HCT116 (cell line): ENCODE results near the gene SMIM44. TPM values are rescaled to one million over a fixed set of nuclear protein-coding genes. Genes with fewer than 3 reads are reported as not detected.
"Not testable (repeated sequence)": the region's sequence is repeated elsewhere in the genome, so short reads cannot be mapped to it uniquely, and the experiment has no call there.

ENCODE experiments used
- ATAC-seq: fragments of 200-7000 bp; cut with Tn5 transposase; 2 replicates; pipeline ENCODE4 v1.9.1; 2020; ENCODE audit warnings: mild to moderate bottlenecking, moderate library complexity
- BruUV-seq: library from RNA; stranded (reverse); fragments of 400-500 nt; replicated peaks from 2 replicates; lab custom pipeline; 2021; lab: Mats Ljungman, UMichigan
- CTCF ChIA-PET: fragments of 300-600 bp; sonication (Branson Sonifier 250); formaldehyde crosslinking; loops from one replicate; lab custom pipeline; 2021; ENCODE audit warnings: antibody characterized with exemption; lab: Charles Lee
- POLR2A ChIA-PET: fragments of 300-600, 350-600 bp; sonication (Branson Sonifier 250); formaldehyde crosslinking; loops from one replicate; lab custom pipeline; 2021; ENCODE audit warnings: antibody characterized with exemption; lab: Charles Lee
- RAD21 ChIA-PET, 2 experiments: fragments of 300-600 bp; sonication (Branson Sonifier 250); formaldehyde crosslinking; loops; one replicate each; lab custom pipeline; 2023; ENCODE audit warnings: low total read pairs in 2 of 2; ENCODE audit not compliant: uncharacterized antibody in 2 of 2, unreplicated experiment in 2 of 2, low non-redundant PET in 1 of 2; lab: Charles Lee
- DNase-seq: peaks from one replicate; pipeline ENCODE4 v3.0.0-alpha.2; 2010; ENCODE audit warnings: low read depth, low spot score
- H2AFZ ChIP-seq: fragments of 200-600 bp; shearing (Covaris generic), sonication (generic); 2 replicates; pipeline ENCODE4 v1.6.1; 2017; ENCODE audit warnings: low read depth, mixed run types, mixed read lengths, antibody characterized with exemption, low read length; ENCODE audit not compliant: poor library complexity, severe bottlenecking
- H3K27ac ChIP-seq: 2 replicates; pipeline ENCODE4 v1.5.1; 2012; ENCODE audit warnings: low read depth, low read length
- H3K27me3 ChIP-seq: fragments of 200-600 bp; sonication (generic); 2 replicates; pipeline ENCODE4 v1.6.1; 2016; ENCODE audit warnings: mixed run types, low read length, mixed read lengths; ENCODE audit not compliant: insufficient read depth
- H3K36me3 ChIP-seq, 2 experiments: fragments of 200-500 bp in 1 of 2; fragments of 200-600 bp in 1 of 2; sonication (Bioruptor generic) in 1 of 2; sonication (generic) in 1 of 2; 2 replicates each; pipeline versions ENCODE4 v1.5.1 to v1.6.1; 2014 to 2016; ENCODE audit warnings: low read length in 2 of 2, inconsistent platforms in 1 of 2, mixed read lengths in 1 of 2, mixed run types in 1 of 2; ENCODE audit not compliant: insufficient read depth in 2 of 2, control insufficient read depth in 1 of 2
- H3K4me1 ChIP-seq, 2 experiments: fragments of 200-600 bp in 1 of 2; sonication (generic) in 1 of 2; 2 replicates each; pipeline versions ENCODE4 v1.5.1 to v1.6.1; 2012 to 2017; ENCODE audit warnings: low read length in 2 of 2, inconsistent platforms in 1 of 2, mild to moderate bottlenecking in 1 of 2, mixed read lengths in 1 of 2, mixed run types in 1 of 2, moderate library complexity in 1 of 2; ENCODE audit not compliant: insufficient read depth in 2 of 2, control insufficient read depth in 1 of 2
- H3K4me2 ChIP-seq: fragments of 200-600 bp; sonication (generic); 2 replicates; pipeline ENCODE4 v1.6.1; 2017; ENCODE audit warnings: mixed run types, low read length, mixed read lengths
- H3K4me3 ChIP-seq, 2 experiments: fragments of 200-600 bp in 1 of 2; sonication (generic) in 1 of 2; replicated peaks in 1 of 2; 2 replicates each; pipeline ENCODE4 v1.5.1; 2011 to 2016; ENCODE audit warnings: low read length in 2 of 2, control low read depth in 1 of 2, low read depth in 1 of 2, mild to moderate bottlenecking in 1 of 2, mixed read lengths in 1 of 2, mixed run types in 1 of 2
- H3K79me2 ChIP-seq: fragments of 200-600 bp; sonication (generic); 2 replicates; pipeline ENCODE4 v1.6.1; 2017; ENCODE audit warnings: mild to moderate bottlenecking, mixed run types, low read length, moderate library complexity, mixed read lengths; ENCODE audit not compliant: insufficient read depth
- H3K9ac ChIP-seq: fragments of 200-600 bp; sonication (generic); 2 replicates; pipeline ENCODE4 v1.6.1; 2016; ENCODE audit warnings: low read length, mixed read lengths
- H3K9me2 ChIP-seq: fragments of 200-600 bp; sonication (generic), shearing (Covaris generic); 2 replicates; pipeline ENCODE4 v1.6.1; 2017; ENCODE audit warnings: mixed run types, mild to moderate bottlenecking, moderate library complexity; ENCODE audit not compliant: insufficient read depth
- H3K9me3 ChIP-seq, 2 experiments: fragments of 200-500 bp in 1 of 2; fragments of 200-600 bp in 1 of 2; sonication (Bioruptor generic) in 1 of 2; sonication (generic) in 1 of 2; 2 replicates each; pipeline ENCODE4 v1.6.1; 2014 to 2017; ENCODE audit warnings: low read length in 2 of 2, mixed read lengths in 2 of 2, inconsistent platforms in 1 of 2, low read depth in 1 of 2, mild to moderate bottlenecking in 1 of 2, mixed run types in 1 of 2, moderate library complexity in 1 of 2; ENCODE audit not compliant: control insufficient read depth in 1 of 2, insufficient read depth in 1 of 2
- H4K20me1 ChIP-seq: fragments of 200-600 bp; sonication (generic), shearing (Covaris generic); 2 replicates; pipeline ENCODE4 v1.6.1; 2017; ENCODE audit warnings: mixed run types, mild to moderate bottlenecking, moderate library complexity; ENCODE audit not compliant: insufficient read depth
- CEBPB ChIP-seq: IDR thresholded peaks from 2 replicates; pipeline ENCODE4 v1.6.1; 2012; ENCODE audit warnings: low read depth
- EGR1 ChIP-seq: IDR thresholded peaks from 2 replicates; pipeline ENCODE4 v1.6.1; 2012; ENCODE audit warnings: low read depth
- EZH2 ChIP-seq: fragments of 200-600 bp; sonication (generic); IDR thresholded peaks from 2 replicates; pipeline ENCODE4 v1.6.1; 2017; ENCODE audit warnings: antibody characterized with exemption, mixed run types
- EZH2phosphoT487 ChIP-seq: fragments of 200-600 bp; IDR thresholded peaks from 2 replicates; pipeline ENCODE4 v1.6.1; 2018; ENCODE audit warnings: antibody characterized with exemption, borderline replicate concordance
- JUND ChIP-seq: IDR thresholded peaks from 2 replicates; pipeline ENCODE4 v1.6.1; 2012
- MAX ChIP-seq: IDR thresholded peaks from 2 replicates; pipeline ENCODE4 v1.6.1; 2012
- POLR2AphosphoS5 ChIP-seq: IDR thresholded peaks from 2 replicates; pipeline ENCODE4 v1.6.1; 2011; ENCODE audit warnings: mild to moderate bottlenecking, low read depth, low read length, moderate library complexity
- REST ChIP-seq: IDR thresholded peaks from 2 replicates; pipeline ENCODE4 v1.6.1; 2012; ENCODE audit warnings: low read depth
- YY1 ChIP-seq: IDR thresholded peaks from 2 replicates; pipeline ENCODE4 v1.6.1; 2011; ENCODE audit warnings: low read length, low read depth, moderate library complexity, mild to moderate bottlenecking; ENCODE audit not compliant: insufficient replicate concordance; ENCODE audit errors: extremely low read depth
- ZBTB33 ChIP-seq: IDR thresholded peaks from 2 replicates; pipeline ENCODE4 v1.6.1; 2011; ENCODE audit warnings: mild to moderate bottlenecking, low read length, moderate library complexity; ENCODE audit not compliant: insufficient replicate concordance; ENCODE audit errors: extremely low read depth
- ZFX ChIP-seq: fragments of 450-650 bp; IDR thresholded peaks from 2 replicates; pipeline ENCODE4 v1.6.1; 2017
- intact Hi-C: fragments of 100-400 bp; cut with micrococcal nuclease; formaldehyde crosslinking; loops from 2 replicates; pipeline ENCODE4 v1.10.0; 2022
- total RNA-seq: library from RNA; stranded (reverse); gene quantifications from one replicate; pipeline ENCODE4 v1.2.1, GENCODE V29; 2021; ENCODE audit not compliant: unreplicated experiment

Gene SMIM44
- total RNA-seq, 1 experiment from 2014 or later = not detected

GRCh38 chr19:3452942-3453214 lies 30.4 kb downstream of the SMIM44 start:
- H3K27ac ChIP-seq, RAD21 ChIA-PET, BruUV-seq, H4K20me1 ChIP-seq, DNase-seq, intact Hi-C loops, H3K4me3 ChIP-seq, CTCF ChIA-PET, H3K9me3 ChIP-seq, ATAC-seq, H3K27me3 ChIP-seq, H3K9ac ChIP-seq, H3K4me1 ChIP-seq, H2AFZ ChIP-seq, H3K9me2 ChIP-seq, H3K4me2 ChIP-seq, POLR2A ChIA-PET: not testable (repeated sequence)
- H3K36me3 ChIP-seq = peaks cover 13 to 52% of the 10 kb centered on the region in 2 experiments
- peaks cover 11% of the 10 kb centered on the region; the same call in 1 of the 2 replicates for H3K79me2 ChIP-seq

- Histone ChIP-seq H3K36me3 (peaks cover 13 to 52% of the 10 kb centered on the region in 2 experiments), H3K27me3 (no peaks in the 10 kb centered on the region)
These were observed 30.9 kb downstream of the SMIM44 start for GRCh38 chr19:3452171-3452941.

More at GRCh38 chr19:3452171-3452941, 30.9 kb downstream of the SMIM44 start:
- Histone ChIP-seq H3K79me2 (peaks cover 14% of the 10 kb centered on the region; the same call in 1 of the 2 replicates), H2AFZ (no peak overlapping the region), H3K27ac (no peak overlapping the region), H4K20me1 (peaks cover 3% of the 10 kb centered on the region; the same call in 1 of the 2 replicates), H3K9me3 (no peaks in the 10 kb centered on the region), H3K4me3 (no peak overlapping the region), H3K9me2 (no peaks in the 10 kb centered on the region), H3K4me2 (no peak overlapping the region), H3K4me1 (peaks cover 0 to 5% of the 10 kb centered on the region in 2 experiments; a peak in 1 of 4 replicates), H3K9ac (no peak overlapping the region)
- no TSS peak for BruUV-seq
- ChIA-PET RAD21 (no interaction called here), POLR2A (no interaction called here), CTCF (no interaction called here)
- intact Hi-C loops = no loop called here
- DNase-seq (no peak), ATAC-seq (no peak)
- no peak for TF ChIP-seq YY1
- no peak for TF ChIP-seq POLR2AphosphoS5
- TF ChIP-seq JUND = no peak
- TF ChIP-seq MAX = no peak
- no peak for TF ChIP-seq EZH2phosphoT487
- no peak for TF ChIP-seq ZBTB33
- no peak for TF ChIP-seq EZH2
- TF ChIP-seq EGR1 = no peak
- no peak for TF ChIP-seq REST
- no peak for TF ChIP-seq CEBPB
- TF ChIP-seq ZFX = no peak
